Measurements from ENCODE around the gene CD7. TPM values are rescaled to one million over a fixed set of nuclear protein-coding genes. Genes with fewer than 3 reads are reported as not detected.

CD7 gene
- polyA plus RNA-seq, 3 donors, result 0.38 to 3.6 (median 0.42) TPM

DNA sequence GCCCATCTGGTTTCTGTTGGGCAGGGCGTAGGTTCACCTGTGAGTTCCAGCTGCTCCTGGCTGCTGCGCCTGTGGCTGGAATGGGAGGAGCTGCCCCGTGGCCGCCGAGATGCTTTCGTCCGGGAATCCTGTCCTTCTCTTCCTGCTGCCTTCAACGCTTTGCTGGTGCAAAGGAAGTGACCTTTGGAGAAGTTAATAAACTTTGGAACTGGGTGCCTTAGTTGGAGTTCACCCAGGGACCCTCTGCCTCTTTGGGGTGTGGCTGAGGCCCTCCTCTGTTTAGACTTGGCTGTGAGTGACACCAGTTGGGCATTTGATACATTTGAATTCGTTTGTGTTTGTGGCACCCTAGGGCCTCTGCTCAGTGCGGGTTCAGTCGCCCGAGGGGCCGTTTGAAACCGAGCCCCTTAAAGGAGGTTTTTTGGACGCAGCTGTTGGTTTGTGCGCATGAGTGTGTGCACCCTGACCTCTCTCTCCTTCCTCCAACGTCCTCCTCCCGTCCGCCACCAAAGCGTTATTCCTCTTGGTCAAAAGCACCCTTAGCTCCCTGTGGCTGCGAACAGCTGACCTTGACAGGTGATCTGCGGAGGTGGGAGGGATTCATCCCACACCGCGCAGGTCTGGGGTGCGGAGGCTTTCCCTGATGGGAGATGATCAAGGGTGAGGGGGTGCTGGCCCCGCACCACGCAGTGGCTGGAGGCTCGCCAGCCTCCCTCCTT lies 25.1 kb upstream of the CD7 start:
- intact Hi-C loops (cut with micrococcal nuclease), result no loop called here
- Mint-ChIP-seq H3K27ac (peak overlapping the region in 1 of 7 donors; percentile 60), H3K4me3 (no peak overlapping the region), H3K9me3 (peaks cover 0 to 12% (median 10%) of the 10 kb centered on the region in 7 donors), H3K4me1 (peaks cover 23% of the 10 kb centered on the region), H3K36me3 (no peaks in the 10 kb centered on the region), H3K27me3 (ENCODE audit: low read depth in 3 of 3) (peaks cover 8 to 19% (median 11%) of the 10 kb centered on the region in 3 donors)
- no peaks in the 10 kb centered on the region for H3K36me3 ChIP-seq (replicated peaks in 1 of 2; ENCODE audit: control insufficient read depth in 1 of 2, insufficient read depth in 2 of 2, low read length in 2 of 2)
- H3K27me3 ChIP-seq (ENCODE audit: control insufficient read depth in 2 of 2, insufficient read depth in 2 of 2, low read length in 2 of 2), result peaks cover 0 to 5% of the 10 kb centered on the region in 2 donors
- peaks cover 15 to 27% of the 10 kb centered on the region in 2 donors for H3K4me1 ChIP-seq (ENCODE audit: control insufficient read depth in 1 of 2, insufficient read depth in 2 of 2, low read length in 2 of 2)
- no peaks in the 10 kb centered on the region for H4K20me1 ChIP-seq (ENCODE audit: insufficient read depth, low read length)
- no peak overlapping the region for H3K4me3 ChIP-seq (replicated peaks in 1 of 3; ENCODE audit: low read depth in 2 of 3, low read length in 3 of 3)
- WGBS (ENCODE audit: insufficient coverage), result 89% methylated on average over 11 of the region's 28 CpGs
- H2AFZ ChIP-seq (ENCODE audit: insufficient read depth, low read depth, low read length, poor library complexity, severe bottlenecking), result no peak overlapping the region
- peaks cover 0 to 3% of the 10 kb centered on the region in 2 donors for H3K9me3 ChIP-seq (replicated peaks in 1 of 2; ENCODE audit: control insufficient read depth in 1 of 2, insufficient read depth in 1 of 2, low read length in 2 of 2)
- H3K27ac ChIP-seq (ENCODE audit: low read depth in 1 of 2, low read length in 2 of 2), result no peak overlapping the region
- DNase-seq, result no peak
- TF ChIP-seq, protein P1, sequence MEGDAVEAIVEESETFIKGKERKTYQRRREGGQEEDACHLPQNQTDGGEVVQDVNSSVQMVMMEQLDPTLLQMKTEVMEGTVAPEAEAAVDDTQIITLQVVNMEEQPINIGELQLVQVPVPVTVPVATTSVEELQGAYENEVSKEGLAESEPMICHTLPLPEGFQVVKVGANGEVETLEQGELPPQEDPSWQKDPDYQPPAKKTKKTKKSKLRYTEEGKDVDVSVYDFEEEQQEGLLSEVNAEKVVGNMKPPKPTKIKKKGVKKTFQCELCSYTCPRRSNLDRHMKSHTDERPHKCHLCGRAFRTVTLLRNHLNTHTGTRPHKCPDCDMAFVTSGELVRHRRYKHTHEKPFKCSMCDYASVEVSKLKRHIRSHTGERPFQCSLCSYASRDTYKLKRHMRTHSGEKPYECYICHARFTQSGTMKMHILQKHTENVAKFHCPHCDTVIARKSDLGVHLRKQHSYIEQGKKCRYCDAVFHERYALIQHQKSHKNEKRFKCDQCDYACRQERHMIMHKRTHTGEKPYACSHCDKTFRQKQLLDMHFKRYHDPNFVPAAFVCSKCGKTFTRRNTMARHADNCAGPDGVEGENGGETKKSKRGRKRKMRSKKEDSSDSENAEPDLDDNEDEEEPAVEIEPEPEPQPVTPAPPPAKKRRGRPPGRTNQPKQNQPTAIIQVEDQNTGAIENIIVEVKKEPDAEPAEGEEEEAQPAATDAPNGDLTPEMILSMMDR (IDR thresholded peaks at IDR 0.05), result no peak
- no peak overlapping the region for H3K4me2 ChIP-seq (replicated peaks; ENCODE audit: extremely low read depth, low read length, poor library complexity, severe bottlenecking)
- no peaks in the 10 kb centered on the region for H3K79me2 ChIP-seq (ENCODE audit: insufficient read depth, low read length)
- H3K9ac ChIP-seq (ENCODE audit: insufficient read depth, low read length, poor library complexity, severe bottlenecking), result no peak overlapping the region

DNA sequence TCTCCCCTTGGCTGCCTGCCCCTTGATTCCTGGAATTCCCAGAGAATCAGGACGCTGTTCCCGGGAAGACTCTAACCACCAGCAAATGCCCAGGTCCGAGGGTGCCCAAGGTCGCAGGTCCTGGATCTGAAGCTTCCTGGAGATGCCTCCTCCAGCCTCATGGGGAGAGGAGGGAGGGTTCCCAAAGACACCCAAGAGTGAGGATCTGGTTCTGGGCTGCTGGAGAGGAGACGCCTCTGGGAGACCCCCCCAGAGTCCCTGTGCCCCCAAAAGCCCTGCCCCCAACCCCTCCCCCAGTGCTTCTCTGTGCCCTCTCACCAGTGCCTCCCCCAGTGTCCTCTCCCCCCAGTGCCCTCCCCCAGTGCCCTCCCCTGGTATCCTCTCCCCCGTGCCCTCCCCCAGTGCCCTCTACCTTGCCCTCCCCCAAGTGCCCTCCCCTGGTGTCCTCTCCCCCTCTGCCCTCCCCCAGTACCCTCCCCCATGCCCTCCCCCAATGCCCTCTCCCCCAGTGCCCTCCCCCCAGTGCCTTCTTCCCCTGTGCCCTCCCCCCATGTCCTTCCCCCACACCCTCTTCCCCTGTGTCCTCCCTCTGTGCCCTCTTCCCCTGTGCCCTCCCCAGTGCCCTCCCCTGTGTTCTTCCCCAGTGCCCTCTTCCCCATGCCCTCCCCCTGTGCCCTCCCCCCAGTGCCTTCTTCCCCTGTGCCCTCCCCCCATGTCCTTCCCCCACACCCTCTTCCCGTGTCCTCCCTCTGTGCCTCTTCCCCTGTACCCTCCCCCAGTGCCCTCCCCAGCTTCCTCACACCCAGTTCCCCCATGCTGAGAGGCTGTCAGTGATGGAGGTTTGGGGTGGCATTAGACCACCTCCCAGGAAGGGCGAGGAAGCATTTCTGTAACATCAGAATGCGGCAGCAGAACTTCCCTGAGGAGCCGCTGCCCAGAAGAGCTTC lies 22.5 kb upstream of the CD7 start:
- Histone ChIP-seq H3K79me2 (ENCODE audit: insufficient read depth, low read length) (no peaks in the 10 kb centered on the region), H3K4me3 (replicated peaks in 1 of 3; ENCODE audit: low read depth in 2 of 3, low read length in 3 of 3) (no peak overlapping the region), H4K20me1 (ENCODE audit: insufficient read depth, low read length) (no peaks in the 10 kb centered on the region), H3K9ac (ENCODE audit: insufficient read depth, low read length, poor library complexity, severe bottlenecking) (no peak overlapping the region), H3K36me3 (replicated peaks in 1 of 2; ENCODE audit: control insufficient read depth in 1 of 2, insufficient read depth in 2 of 2, low read length in 2 of 2) (no peaks in the 10 kb centered on the region), H3K9me3 (replicated peaks in 1 of 2; ENCODE audit: control insufficient read depth in 1 of 2, insufficient read depth in 1 of 2, low read length in 2 of 2) (peaks cover 0 to 3% of the 10 kb centered on the region in 2 donors), H3K4me1 (ENCODE audit: control insufficient read depth in 1 of 2, insufficient read depth in 2 of 2, low read length in 2 of 2) (peaks cover 22 to 32% of the 10 kb centered on the region in 2 donors), H3K27me3 (ENCODE audit: control insufficient read depth in 2 of 2, insufficient read depth in 2 of 2, low read length in 2 of 2) (no peaks in the 10 kb centered on the region), H2AFZ (ENCODE audit: insufficient read depth, low read depth, low read length, poor library complexity, severe bottlenecking) (no peak overlapping the region), H3K27ac (ENCODE audit: low read depth in 1 of 2, low read length in 2 of 2) (no peak overlapping the region), H3K4me2 (replicated peaks; ENCODE audit: extremely low read depth, low read length, poor library complexity, severe bottlenecking) (no peak overlapping the region)
- TF ChIP-seq, protein P1 (IDR thresholded peaks at IDR 0.05), result no peak
- Mint-ChIP-seq H3K36me3 (no peaks in the 10 kb centered on the region), H3K27me3 (ENCODE audit: low read depth in 3 of 3) (peaks cover 5 to 8% (median 6%) of the 10 kb centered on the region in 3 donors), H3K4me1 (peaks cover 29% of the 10 kb centered on the region), H3K4me3 (no peak overlapping the region), H3K27ac (peak overlapping the region in 1 of 7 donors; percentile 10), H3K9me3 (peaks cover 0 to 13% (median 10%) of the 10 kb centered on the region in 7 donors)
- DNase-seq, result no peak
- intact Hi-C loops (cut with micrococcal nuclease), result no loop called here
- 37% methylated on average over 3 of the region's 10 CpGs for WGBS (ENCODE audit: insufficient coverage)

All from CD14-positive monocyte (primary cell).